Smooth muscle cell (in vitro differentiated cells): ENCODE results near the gene KCTD12. TPM values are rescaled to one million over a fixed set of nuclear protein-coding genes. Genes with fewer than 3 reads are reported as not detected.

ENCODE experiments used
- DNase-seq: peaks from one replicate; lab custom pipeline; 2025; ENCODE audit not compliant: unreplicated experiment; lab: John Stamatoyannopoulos, UW
- H2AFZ ChIP-seq: fragments of 200-600 bp; sonication (generic); 2 replicates; pipeline ENCODE4 v1.6.0; 2016; ENCODE audit warnings: antibody characterized with exemption, low read depth, mild to moderate bottlenecking
- H3F3A ChIP-seq: fragments of 200-600 bp; sonication (generic); 2 replicates; pipeline ENCODE4 v1.6.0; 2017; ENCODE audit warnings: antibody characterized with exemption, low read depth
- H3K27ac ChIP-seq: fragments of 200-600 bp; sonication (generic); 2 replicates; pipeline ENCODE4 v1.5.1; 2016; ENCODE audit warnings: low read depth, mild to moderate bottlenecking
- H3K27me3 ChIP-seq: fragments of 200-600 bp; sonication (generic); 2 replicates; pipeline ENCODE4 v1.6.1; 2016; ENCODE audit warnings: low read depth, mild to moderate bottlenecking
- H3K36me3 ChIP-seq: fragments of 200-600 bp; sonication (generic); 2 replicates; pipeline ENCODE4 v1.5.1; 2016; ENCODE audit warnings: low read depth
- H3K4me1 ChIP-seq: fragments of 200-600 bp; sonication (generic); 2 replicates; pipeline ENCODE4 v1.5.1; 2016; ENCODE audit warnings: low read depth
- H3K4me2 ChIP-seq: fragments of 200-600 bp; sonication (generic); 2 replicates; pipeline ENCODE4 v1.6.0; 2016; ENCODE audit warnings: mild to moderate bottlenecking
- H3K4me3 ChIP-seq: fragments of 200-600 bp; sonication (generic); 2 replicates; pipeline ENCODE4 v1.5.1; 2016; ENCODE audit warnings: mild to moderate bottlenecking
- H3K79me2 ChIP-seq: fragments of 200-600 bp; sonication (generic); 2 replicates; pipeline ENCODE4 v1.6.0; 2016; ENCODE audit warnings: low read depth, mild to moderate bottlenecking
- H3K9ac ChIP-seq: fragments of 200-600 bp; sonication (generic); 2 replicates; pipeline ENCODE4 v1.6.0; 2016; ENCODE audit warnings: low read depth
- H3K9me3 ChIP-seq: fragments of 200-600 bp; sonication (generic); replicated peaks from 2 replicates; pipeline ENCODE4 v1.5.1; 2016; ENCODE audit warnings: low read depth
- H4K20me1 ChIP-seq: fragments of 200-600 bp; sonication (generic); 2 replicates; pipeline ENCODE4 v1.6.0; 2016; ENCODE audit warnings: low read depth
- CTCF ChIP-seq: fragments of 200-600 bp; sonication (generic); IDR thresholded peaks from 2 replicates; pipeline ENCODE4 v1.5.1; 2017; ENCODE audit warnings: borderline replicate concordance, mild to moderate bottlenecking, antibody characterized with exemption; ENCODE audit not compliant: insufficient read depth, poor library complexity, severe bottlenecking
- WGBS: methylation state at CpG from one replicate; pipeline ENCODE4 v1.1.7; 2016; ENCODE audit warnings: low lambda C conversion rate; 5-methylcytosine and 5-hydroxymethylcytosine counted together
- polyA plus RNA-seq: library from polyadenylated mRNA; unstranded; fragments of >200 nt; fragmentation: Nextera tagmentation; extraction: Ambion mirVana; gene quantifications from 2 replicates; pipeline ENCODE4 v1.2.1, GENCODE V29; 2016
- total RNA-seq: library from RNA; depleted of rRNA; stranded (reverse); fragments of >200 nt; gene quantifications from 2 replicates; pipeline ENCODE4 v1.2.3, GENCODE V29; 2014

The KCTD12 gene
- total and polyA plus RNA-seq, 2 experiments from 2014 or later, result 48.5 to 311 TPM

GRCh38 chr13:76874479-76874878, 11.7 kb downstream of the KCTD12 start:
- H3K9ac ChIP-seq, result no peak overlapping the region
- H3K9me3 ChIP-seq, result no peaks in the 10 kb centered on the region
- no peaks in the 10 kb centered on the region for H3K36me3 ChIP-seq
- DNase-seq, result no peak
- H3K4me3 ChIP-seq, result no peak overlapping the region
- no peaks in the 10 kb centered on the region for H3K79me2 ChIP-seq
- 89% methylated on average over 2 of the region's 2 CpGs for WGBS
- H2AFZ ChIP-seq, result no peak overlapping the region
- H3K4me2 ChIP-seq, result no peak overlapping the region
- no peaks in the 10 kb centered on the region for H3K27me3 ChIP-seq
- H4K20me1 ChIP-seq, result no peaks in the 10 kb centered on the region
- no peaks in the 10 kb centered on the region for H3F3A ChIP-seq
- H3K4me1 ChIP-seq, result no peaks in the 10 kb centered on the region
- H3K27ac ChIP-seq, result no peak overlapping the region
- TF ChIP-seq CTCF, result no peak

GRCh38 chr13:76873445-76873844, 12.8 kb downstream of the KCTD12 start:
- Histone ChIP-seq H3K27me3 (no peaks in the 10 kb centered on the region), H3K27ac (no peak overlapping the region), H3K79me2 (no peaks in the 10 kb centered on the region), H3F3A (no peaks in the 10 kb centered on the region), H3K4me3 (no peak overlapping the region), H4K20me1 (no peaks in the 10 kb centered on the region), H3K4me1 (no peaks in the 10 kb centered on the region), H2AFZ (no peak overlapping the region), H3K36me3 (no peaks in the 10 kb centered on the region), H3K4me2 (no peak overlapping the region), H3K9me3 (no peaks in the 10 kb centered on the region), H3K9ac (no peak overlapping the region)
- DNase-seq, result no peak
- TF ChIP-seq CTCF, result no peak
- WGBS, result 69% methylated on average over 2 of the region's 2 CpGs

GRCh38 chr13:76872675-76873074, 13.5 kb downstream of the KCTD12 start:
- Histone ChIP-seq H3K4me3 (no peak overlapping the region), H3K4me2 (peak overlapping the region; percentile 37), H3K4me1 (no peaks in the 10 kb centered on the region), H3F3A (no peaks in the 10 kb centered on the region), H3K36me3 (no peaks in the 10 kb centered on the region), H4K20me1 (no peaks in the 10 kb centered on the region), H2AFZ (no peak overlapping the region), H3K79me2 (no peaks in the 10 kb centered on the region), H3K27me3 (no peaks in the 10 kb centered on the region), H3K9me3 (no peaks in the 10 kb centered on the region), H3K9ac (no peak overlapping the region), H3K27ac (no peak overlapping the region)
- no peak for DNase-seq
- 17% methylated on average over 2 of the region's 2 CpGs for WGBS
- no peak for TF ChIP-seq CTCF

- Histone ChIP-seq H2AFZ (no peak overlapping the region), H3K9me3 (no peaks in the 10 kb centered on the region), H3K4me3 (no peak overlapping the region), H3K27me3 (no peaks in the 10 kb centered on the region), H3K9ac (no peak overlapping the region), H3K79me2 (no peaks in the 10 kb centered on the region), H3F3A (no peaks in the 10 kb centered on the region), H3K4me1 (no peaks in the 10 kb centered on the region), H3K4me2 (no peak overlapping the region), H3K27ac (no peak overlapping the region), H4K20me1 (no peaks in the 10 kb centered on the region), H3K36me3 (no peaks in the 10 kb centered on the region)
- 94% methylated on average over 3 of the region's 3 CpGs for WGBS
- DNase-seq, result no peak
- no peak for TF ChIP-seq CTCF
These were observed 14.8 kb downstream of the KCTD12 start for GRCh38 chr13:76871432-76871831.
